CD4-positive, alpha-beta T cell (primary cell): ENCODE results near the gene IL1RAPL2. TPM values are rescaled to one million over a fixed set of nuclear protein-coding genes. Genes with fewer than 3 reads are reported as not detected.

ENCODE experiments used
- ATAC-seq: fragments of 200-7000 bp; cut with Tn5 transposase; one replicate; pipeline ENCODE4 v1.10.0; 2022; ENCODE audit warnings: mild to moderate bottlenecking; ENCODE audit not compliant: poor library complexity
- CTCF ChIA-PET: fragments of 350-600 bp; sonication (Branson Sonifier 250); formaldehyde crosslinking; loops from one replicate; lab custom pipeline; 2021; ENCODE audit warnings: antibody characterized with exemption, inconsistent platforms; lab: Charles Lee
- POLR2A ChIA-PET: fragments of 350-600 bp; sonication (Branson Sonifier 250); formaldehyde crosslinking; loops from one replicate; lab custom pipeline; 2021; ENCODE audit warnings: antibody characterized with exemption, inconsistent platforms; lab: Charles Lee
- DNase-seq, 14 experiments: peaks; one replicate each; pipeline ENCODE4 v3.0.0-alpha.2; 2013 to 2020; ENCODE audit warnings: mixed read lengths in 2 of 14
- H3K27ac ChIP-seq, 2 donors: one replicate each; pipeline versions ENCODE4 v1.5.1 to v1.7.0; 2013; ENCODE audit warnings: low read length in 2 of 2, low read depth in 1 of 2, mild to moderate bottlenecking in 1 of 2
- H3K27me3 ChIP-seq, 2 experiments: 1 replicate in 1 of 2; 2 replicates in 1 of 2; pipeline versions ENCODE4 v1.6.1 to v1.7.0; 2013; ENCODE audit warnings: low read length in 2 of 2, control low read depth in 1 of 2, mild to moderate bottlenecking in 1 of 2, moderate library complexity in 1 of 2; ENCODE audit not compliant: insufficient read depth in 2 of 2, control insufficient read depth in 1 of 2
- H3K36me3 ChIP-seq: one replicate; pipeline ENCODE4 v1.6.1; 2013; ENCODE audit warnings: low read length, control low read depth; ENCODE audit not compliant: insufficient read depth
- H3K4me1 ChIP-seq: one replicate; pipeline ENCODE4 v1.6.1; 2013; ENCODE audit warnings: low read length, control low read depth; ENCODE audit not compliant: insufficient read depth
- H3K4me3 ChIP-seq: one replicate; pipeline ENCODE4 v1.5.1; 2013; ENCODE audit warnings: mild to moderate bottlenecking, low read length, moderate library complexity
- H3K9me3 ChIP-seq, 2 experiments: 1 replicate in 1 of 2; 2 replicates in 1 of 2; pipeline versions ENCODE4 v1.6.1 to v1.7.0; 2013; ENCODE audit warnings: low read length in 2 of 2, mild to moderate bottlenecking in 2 of 2, control low read depth in 1 of 2, moderate library complexity in 1 of 2; ENCODE audit not compliant: control insufficient read depth in 1 of 2, insufficient read depth in 1 of 2
- H3K27ac Mint-ChIP-seq: one replicate; pipeline ENCODE4 v1.8.0; 2020; ENCODE audit warnings: mixed read lengths
- H3K27me3 Mint-ChIP-seq: one replicate; pipeline ENCODE4 v1.8.0; 2021; ENCODE audit warnings: mixed read lengths
- H3K36me3 Mint-ChIP-seq: one replicate; pipeline ENCODE4 v1.8.0; 2021; ENCODE audit warnings: low read depth, mixed read lengths
- H3K4me1 Mint-ChIP-seq: one replicate; pipeline ENCODE4 v1.8.0; 2021; ENCODE audit warnings: low read depth, mixed read lengths
- H3K4me3 Mint-ChIP-seq: one replicate; pipeline ENCODE4 v1.8.0; 2020; ENCODE audit warnings: mild to moderate bottlenecking, mixed read lengths
- H3K9me3 Mint-ChIP-seq: one replicate; pipeline ENCODE4 v1.8.0; 2020; ENCODE audit warnings: mixed read lengths
- intact Hi-C, 2 experiments: fragments of 100-400 bp; cut with DNase I in 1 of 2; cut with micrococcal nuclease in 1 of 2; formaldehyde crosslinking; loops; one replicate each; pipeline versions ENCODE4 v1.15.1 to v1.9.0; 2023 to 2025; cut with DNase I, micrococcal nuclease
- total RNA-seq, 174 experiments: library from RNA in 2 of 174; stranded (reverse) in 2 of 174; gene quantifications; one replicate each; pipeline ENCODE4 v1.2.3 and lab custom pipeline; 2021 to 2026
- TF ChIP-seq, protein P1 (sequence below): fragments of 200-600 bp; IDR thresholded peaks from one replicate; pipeline ENCODE4 v1.8.0; 2022; ENCODE audit warnings: antibody characterized with exemption, mild to moderate bottlenecking

IL1RAPL2 gene
- total RNA-seq, 2 experiments from 2014 or later = not detected

DNA sequence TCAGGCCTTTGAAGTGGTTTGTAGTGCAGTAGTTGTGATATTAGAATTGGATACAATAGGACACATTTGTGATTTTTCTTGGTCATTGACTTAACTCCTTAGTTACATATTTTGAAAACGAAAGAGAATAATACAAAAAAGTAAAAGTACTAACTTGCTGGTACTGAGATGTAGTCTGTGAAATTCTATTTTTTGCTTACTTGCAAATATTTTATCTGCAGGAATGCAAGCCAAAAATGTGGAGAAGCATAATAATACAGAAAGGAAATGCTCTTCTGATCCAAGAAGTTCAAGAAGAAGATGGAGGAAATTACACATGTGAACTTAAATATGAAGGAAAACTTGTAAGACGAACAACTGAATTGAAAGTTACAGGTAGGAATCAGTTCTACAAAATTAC is 701.2 kb downstream of the IL1RAPL2 start:
- no peak overlapping the region for H3K27ac Mint-ChIP-seq
- H3K4me1 Mint-ChIP-seq = no peaks in the 10 kb centered on the region
- H3K9me3 Mint-ChIP-seq = peaks cover 3% of the 10 kb centered on the region
- CTCF ChIA-PET = no interaction called here
- H3K9me3 ChIP-seq = no peaks in the 10 kb centered on the region
- ATAC-seq (no peak), DNase-seq (no peak)
- H3K27ac ChIP-seq = no peak overlapping the region
- intact Hi-C loops = no loop called here
- POLR2A ChIA-PET = no interaction called here
- TF ChIP-seq, protein P1, sequence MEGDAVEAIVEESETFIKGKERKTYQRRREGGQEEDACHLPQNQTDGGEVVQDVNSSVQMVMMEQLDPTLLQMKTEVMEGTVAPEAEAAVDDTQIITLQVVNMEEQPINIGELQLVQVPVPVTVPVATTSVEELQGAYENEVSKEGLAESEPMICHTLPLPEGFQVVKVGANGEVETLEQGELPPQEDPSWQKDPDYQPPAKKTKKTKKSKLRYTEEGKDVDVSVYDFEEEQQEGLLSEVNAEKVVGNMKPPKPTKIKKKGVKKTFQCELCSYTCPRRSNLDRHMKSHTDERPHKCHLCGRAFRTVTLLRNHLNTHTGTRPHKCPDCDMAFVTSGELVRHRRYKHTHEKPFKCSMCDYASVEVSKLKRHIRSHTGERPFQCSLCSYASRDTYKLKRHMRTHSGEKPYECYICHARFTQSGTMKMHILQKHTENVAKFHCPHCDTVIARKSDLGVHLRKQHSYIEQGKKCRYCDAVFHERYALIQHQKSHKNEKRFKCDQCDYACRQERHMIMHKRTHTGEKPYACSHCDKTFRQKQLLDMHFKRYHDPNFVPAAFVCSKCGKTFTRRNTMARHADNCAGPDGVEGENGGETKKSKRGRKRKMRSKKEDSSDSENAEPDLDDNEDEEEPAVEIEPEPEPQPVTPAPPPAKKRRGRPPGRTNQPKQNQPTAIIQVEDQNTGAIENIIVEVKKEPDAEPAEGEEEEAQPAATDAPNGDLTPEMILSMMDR = no peak
- no peaks in the 10 kb centered on the region for H3K36me3 ChIP-seq
- H3K4me1 ChIP-seq = no peaks in the 10 kb centered on the region
- H3K4me3 ChIP-seq = no peak overlapping the region
- H3K4me3 Mint-ChIP-seq = no peak overlapping the region
- H3K36me3 Mint-ChIP-seq = no peaks in the 10 kb centered on the region
- H3K27me3 ChIP-seq = no peaks in the 10 kb centered on the region
- no peaks in the 10 kb centered on the region for H3K27me3 Mint-ChIP-seq

DNA sequence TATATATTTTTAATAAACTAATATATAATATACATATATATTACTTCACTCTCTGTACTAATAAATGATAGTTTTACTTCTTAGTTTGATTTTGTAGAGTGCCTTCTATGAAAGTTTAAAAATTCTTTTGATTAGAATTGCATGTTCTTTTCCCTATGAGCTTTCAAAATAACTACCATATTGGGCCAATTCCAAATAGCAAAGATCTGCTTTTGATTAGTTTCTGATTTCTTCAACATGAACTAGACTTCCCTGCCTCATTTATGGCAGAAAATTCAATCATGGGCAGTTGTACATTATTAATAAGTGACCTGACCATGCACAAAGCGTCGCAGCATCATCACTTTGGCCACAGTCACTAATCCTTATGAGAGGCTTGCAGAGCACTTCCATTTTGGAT is 703.4 kb downstream of the IL1RAPL2 start:
- no peaks in the 10 kb centered on the region for H3K9me3 ChIP-seq
- no peak overlapping the region for H3K27ac ChIP-seq
- H3K27me3 ChIP-seq = no peaks in the 10 kb centered on the region
- H3K4me3 ChIP-seq = no peak overlapping the region
- POLR2A ChIA-PET = no interaction called here
- no peak overlapping the region for H3K4me3 Mint-ChIP-seq
- CTCF ChIA-PET = no interaction called here
- peaks cover 2% of the 10 kb centered on the region for H3K9me3 Mint-ChIP-seq
- H3K27ac Mint-ChIP-seq = no peak overlapping the region
- no peak for DNase-seq
- TF ChIP-seq, protein P1 = no peak
- no peaks in the 10 kb centered on the region for H3K36me3 Mint-ChIP-seq
- intact Hi-C loops = no loop called here
- H3K4me1 Mint-ChIP-seq = no peaks in the 10 kb centered on the region
- no peak for ATAC-seq
- H3K36me3 ChIP-seq = no peaks in the 10 kb centered on the region
- no peaks in the 10 kb centered on the region for H3K4me1 ChIP-seq
- no peaks in the 10 kb centered on the region for H3K27me3 Mint-ChIP-seq

DNA sequence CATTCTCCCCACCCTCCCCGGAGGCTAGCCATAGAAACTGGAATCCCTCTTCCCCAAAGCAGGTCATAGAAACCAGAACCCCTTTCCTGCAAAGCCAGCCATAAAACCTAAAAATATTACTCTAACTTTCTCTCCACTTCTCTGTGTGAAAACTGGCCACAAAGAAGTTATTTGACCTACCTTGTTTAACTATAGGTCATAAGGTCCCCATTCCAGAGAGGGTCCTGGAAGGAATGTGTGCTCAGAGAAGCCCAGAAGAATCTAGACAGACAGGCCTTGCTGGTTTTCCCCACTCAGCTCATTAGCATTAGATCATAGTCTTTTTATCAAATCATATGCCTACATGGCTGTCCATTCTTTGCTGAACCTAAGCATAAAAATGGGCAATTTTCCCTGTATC is 707.3 kb downstream of the IL1RAPL2 start:
- no peaks in the 10 kb centered on the region for H3K4me1 Mint-ChIP-seq
- Histone ChIP-seq H3K27me3 (no peaks in the 10 kb centered on the region), H3K4me1 (no peaks in the 10 kb centered on the region), H3K27ac (no peak overlapping the region), H3K4me3 (no peak overlapping the region), H3K9me3 (no peaks in the 10 kb centered on the region), H3K36me3 (no peaks in the 10 kb centered on the region)
- CTCF ChIA-PET = no interaction called here
- intact Hi-C loops = no loop called here
- TF ChIP-seq, protein P1 = no peak
- ATAC-seq = no peak
- H3K27ac Mint-ChIP-seq = no peak overlapping the region
- H3K36me3 Mint-ChIP-seq = no peaks in the 10 kb centered on the region
- DNase-seq = no peak
- no peak overlapping the region for H3K4me3 Mint-ChIP-seq
- H3K9me3 Mint-ChIP-seq = peaks cover 5% of the 10 kb centered on the region
- POLR2A ChIA-PET = no interaction called here
- H3K27me3 Mint-ChIP-seq = no peaks in the 10 kb centered on the region
